Femur (tissue), 1 donor: ENCODE results near the gene TLE3.

Experiments used
- DNase-seq: peaks from one replicate; pipeline ENCODE4 v3.0.0-alpha.2; 2017

TLE3 gene

DNA sequence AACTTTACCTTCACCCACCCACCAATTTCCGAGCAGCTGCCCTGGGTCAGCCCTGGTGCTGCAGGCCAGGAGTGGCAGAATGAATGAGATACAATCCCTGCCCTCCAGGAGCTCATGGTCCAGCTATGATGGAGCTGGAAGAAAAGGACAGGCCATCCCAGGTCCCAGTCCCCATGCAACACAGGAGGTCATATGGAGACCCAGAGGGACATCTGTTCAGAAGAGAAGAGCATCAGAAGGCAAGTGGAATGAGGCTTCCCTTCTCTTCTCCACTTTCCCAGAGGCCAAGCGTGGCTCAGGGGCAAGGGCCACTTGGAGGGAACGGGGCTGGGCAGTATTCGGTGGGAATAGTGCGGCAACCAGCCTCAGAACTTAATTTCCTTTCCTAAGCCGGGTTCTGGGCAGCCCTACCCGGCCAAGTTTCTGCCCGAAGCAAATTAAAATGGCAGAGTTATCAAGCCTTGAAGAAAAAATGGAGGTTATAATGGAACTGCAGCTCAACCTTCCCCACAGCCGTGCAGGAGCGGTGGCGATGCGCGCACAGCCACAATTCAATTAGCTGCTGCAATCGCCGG is 35.9 kb downstream of the TLE3 start:
- peak; percentile 11 for DNase-seq

DNA sequence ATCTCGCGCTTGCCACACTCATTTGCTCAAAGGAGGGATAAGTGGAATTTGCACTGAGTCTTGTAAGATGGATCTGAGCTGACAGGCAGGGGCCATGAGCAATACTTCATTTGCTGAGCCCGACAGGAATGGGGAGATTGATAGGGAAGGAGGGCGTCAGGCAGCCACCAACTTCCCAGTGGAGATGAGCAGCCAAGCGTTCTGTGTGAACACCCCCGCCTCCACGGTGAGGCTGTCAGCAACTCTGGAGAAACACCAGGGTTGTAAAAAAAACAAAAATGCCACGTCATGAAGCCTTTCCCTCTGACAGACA is 36.8 kb downstream of the TLE3 start:
- peak; percentile 11 for DNase-seq

DNA sequence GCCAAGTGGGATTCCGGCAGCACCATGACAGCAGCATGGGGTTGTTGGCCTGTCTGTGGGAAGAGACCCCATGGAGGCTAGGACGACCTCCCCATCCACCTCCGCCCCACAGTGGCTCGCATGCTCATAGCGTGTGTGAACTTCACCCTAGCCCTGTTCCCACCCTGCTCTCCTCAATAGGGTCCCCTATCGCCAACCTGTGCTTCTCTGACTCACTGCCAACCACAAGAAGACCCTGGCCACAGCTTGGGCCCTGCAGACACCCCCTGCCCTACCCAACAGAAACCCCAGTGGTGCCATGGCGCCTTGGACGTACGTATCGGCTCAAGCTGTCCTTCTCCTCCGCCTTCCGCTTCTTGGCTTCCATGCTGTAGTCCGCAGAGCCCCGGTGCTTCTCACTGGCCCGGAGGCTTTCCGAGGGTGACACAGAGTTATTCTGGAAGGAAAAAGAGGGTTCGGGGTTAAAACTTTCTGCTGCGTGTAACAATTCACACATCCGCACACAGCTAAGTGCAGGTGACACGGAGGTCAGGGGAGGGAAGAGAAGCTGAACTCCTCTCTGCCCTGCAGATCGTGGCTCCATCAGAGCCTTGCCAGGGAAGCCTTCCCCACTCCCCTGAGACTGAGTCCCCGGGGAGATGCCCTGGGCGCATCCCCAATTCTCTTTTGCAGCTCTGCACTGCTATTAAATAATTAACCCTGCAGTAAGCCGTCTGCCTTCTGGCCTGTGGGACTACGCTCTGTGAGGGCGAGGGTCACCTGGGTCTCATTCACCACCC is 37.3 kb downstream of the TLE3 start:
- no peak for DNase-seq

DNA sequence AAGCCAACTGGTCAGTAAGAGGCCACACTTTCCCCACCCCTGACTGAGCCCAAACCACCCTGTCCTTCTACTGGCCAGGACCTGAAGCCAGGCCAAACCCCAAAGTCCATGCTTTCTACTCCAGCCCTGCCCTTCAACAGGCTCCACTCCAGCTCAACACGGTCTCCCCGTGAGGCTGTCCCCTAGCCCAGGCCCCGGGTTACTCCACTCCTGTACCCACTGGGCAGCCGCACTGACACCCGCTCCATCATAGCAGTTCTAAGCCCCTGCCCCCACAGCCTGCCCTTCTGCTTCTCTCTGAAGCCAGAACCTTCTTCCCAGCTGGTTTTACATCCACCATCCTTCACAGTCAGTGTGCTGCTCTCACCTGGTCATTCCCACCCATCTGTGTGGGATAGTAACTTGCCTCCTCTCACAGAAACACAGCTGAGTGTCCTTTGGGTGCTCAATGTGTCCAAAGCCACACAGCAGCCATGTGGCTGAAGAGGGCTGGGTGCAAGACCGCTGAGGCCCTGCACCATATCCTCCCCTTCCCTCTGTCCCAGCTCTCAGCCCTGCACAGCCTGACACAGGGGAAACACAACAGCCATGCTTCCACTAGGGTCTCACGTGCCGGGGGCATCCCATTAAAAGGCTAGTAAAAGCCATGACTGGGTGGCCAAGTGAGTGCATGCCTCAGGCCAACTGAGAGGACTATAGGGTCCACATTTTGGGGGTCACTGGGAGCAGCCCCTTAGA is 38.1 kb downstream of the TLE3 start:
- DNase-seq: no peak

DNA sequence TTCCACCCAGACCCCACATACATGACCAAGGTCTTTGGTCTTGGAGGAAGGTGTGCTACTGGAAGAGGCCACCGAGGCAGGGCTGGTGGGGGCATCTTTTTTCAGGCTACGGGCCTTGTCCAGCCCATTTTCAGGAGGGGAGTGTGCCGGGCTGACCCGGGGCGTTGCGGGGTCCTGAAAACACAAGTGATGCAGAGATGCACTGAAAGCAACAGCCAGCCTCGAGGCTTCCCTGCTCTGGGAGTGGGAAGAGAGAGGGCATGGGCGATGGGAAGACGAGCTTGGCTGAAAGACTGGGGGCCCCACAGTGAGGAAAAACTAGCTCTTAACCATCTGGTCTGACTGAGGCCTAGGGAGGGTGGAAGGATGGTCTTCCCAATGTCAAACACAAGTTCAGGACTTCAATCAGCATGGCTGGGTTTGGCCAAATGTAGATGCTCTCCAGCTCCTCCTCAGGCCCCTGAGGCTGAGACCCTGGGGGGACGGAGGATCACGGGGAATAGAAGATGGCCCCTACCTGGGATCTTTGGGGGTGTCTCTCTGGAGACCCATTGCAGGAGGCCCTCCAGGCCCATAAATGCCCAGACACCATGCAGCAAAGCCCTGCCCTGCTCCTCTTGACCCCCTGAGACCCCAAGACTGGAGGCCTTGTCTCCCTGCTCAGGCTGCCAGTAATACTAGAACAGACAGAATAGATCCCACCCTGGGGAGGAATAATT is 38.9 kb downstream of the TLE3 start:
- DNase-seq: no peak

DNA sequence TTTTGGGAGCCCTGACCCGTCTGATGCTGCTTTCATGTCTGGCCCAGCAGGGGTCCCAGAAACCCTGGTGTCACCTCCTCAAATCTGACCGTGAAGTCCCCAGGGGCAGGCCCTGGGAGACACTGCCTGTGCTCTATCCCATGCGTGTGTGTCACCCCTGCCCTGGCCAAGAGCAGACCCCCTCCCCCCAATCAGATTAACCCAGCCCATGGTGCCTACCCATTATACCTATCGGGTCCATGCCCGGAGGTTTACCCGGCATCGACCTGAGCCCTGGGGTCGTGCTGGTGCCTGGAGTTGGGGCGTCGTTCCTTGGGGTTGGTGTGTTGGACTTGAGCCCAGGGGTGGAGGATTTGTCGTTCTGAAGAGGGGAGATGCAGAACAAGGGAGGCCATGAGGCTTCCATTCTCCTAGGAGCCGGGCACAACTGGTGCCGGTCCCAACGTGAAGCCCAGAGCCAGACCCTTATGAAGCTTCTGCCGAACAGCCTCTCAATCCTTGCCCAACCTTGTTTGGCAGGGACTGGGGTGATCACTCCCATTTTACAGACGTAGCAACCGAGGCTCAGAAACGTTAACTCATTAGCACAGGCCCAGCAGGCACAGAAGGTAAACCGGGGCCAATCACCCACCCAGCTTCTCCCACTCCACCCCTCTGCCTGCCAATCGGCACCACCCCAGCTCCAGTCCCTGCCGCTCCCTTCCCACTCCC is 39.6 kb downstream of the TLE3 start:
- DNase-seq: no peak

DNA sequence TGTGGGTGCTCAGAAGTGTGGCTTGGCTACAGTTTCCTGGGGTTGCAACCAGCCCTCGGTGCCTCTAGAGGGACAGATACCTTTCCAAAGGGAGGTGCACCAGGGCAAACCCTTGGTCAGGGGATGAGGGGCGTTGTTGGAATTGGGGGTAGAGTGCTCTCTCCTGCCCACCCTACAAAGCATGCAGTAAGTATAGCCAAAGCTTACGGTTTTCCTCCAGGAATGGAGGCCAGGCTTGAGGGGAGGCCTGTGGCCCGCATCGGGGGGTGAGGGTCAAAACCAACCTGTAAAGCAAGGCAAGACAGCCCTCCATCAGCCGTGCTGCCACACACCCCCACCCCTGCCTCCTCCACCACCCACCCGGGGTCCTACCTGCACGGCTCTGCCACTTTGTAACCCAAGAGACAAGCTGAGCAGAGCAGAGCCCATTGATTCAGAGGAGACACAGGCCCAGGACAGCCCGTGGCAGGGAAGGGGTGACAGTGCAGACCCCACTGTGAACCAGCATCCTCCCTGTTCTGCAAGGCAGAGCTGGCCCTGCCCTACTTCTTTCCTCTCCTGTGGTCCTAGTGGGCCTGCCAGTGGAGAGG is 41.5 kb downstream of the TLE3 start:
- DNase-seq: no peak

DNA sequence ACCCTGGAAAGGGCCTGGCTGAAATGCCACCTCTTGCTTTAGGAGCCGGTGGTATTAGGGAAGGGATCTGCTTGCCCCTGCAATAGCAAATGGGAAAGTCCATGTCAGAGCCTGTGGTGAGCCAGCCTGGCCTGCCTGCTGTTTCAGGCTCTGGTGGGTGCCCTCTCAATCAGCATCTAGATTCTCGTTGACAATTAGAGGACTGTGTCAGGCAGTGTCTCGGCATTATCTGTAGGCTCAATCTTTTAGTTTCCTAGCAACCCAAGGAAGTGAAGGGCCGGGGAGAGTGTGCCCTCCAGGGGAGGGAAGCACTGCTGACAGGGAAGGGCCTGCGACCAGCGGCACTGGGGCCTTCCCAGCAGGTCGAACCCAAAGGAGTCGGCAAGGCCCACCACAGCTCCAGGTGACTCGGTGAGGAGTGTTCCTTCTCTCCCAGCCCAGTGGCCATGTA is 42.1 kb downstream of the TLE3 start:
- no peak for DNase-seq

DNA sequence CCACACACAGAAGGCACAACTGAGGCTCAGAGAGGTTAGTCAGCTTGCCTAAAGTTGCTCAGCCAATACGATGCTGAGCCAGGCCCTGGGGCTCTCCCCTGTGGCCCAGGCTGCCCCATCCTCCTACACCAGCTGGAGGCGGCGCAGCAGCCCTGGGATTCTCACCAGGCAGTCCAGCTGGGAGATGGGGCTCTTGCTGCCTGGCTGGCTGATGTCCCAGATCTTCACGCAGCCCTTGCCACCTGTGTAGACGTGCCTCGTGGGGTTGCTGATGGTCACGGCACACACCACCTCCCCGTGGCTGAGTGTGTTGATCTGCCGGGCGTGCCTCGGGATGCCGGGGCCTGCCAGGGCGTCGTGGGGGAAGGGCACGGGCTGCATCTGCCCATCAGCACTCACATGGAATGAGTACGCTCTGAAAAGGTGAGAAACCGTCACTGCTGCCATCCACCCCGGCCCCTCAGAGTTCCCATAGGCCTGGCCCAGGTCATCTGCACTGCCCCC is 42.8 kb downstream of the TLE3 start:
- no peak for DNase-seq

DNA sequence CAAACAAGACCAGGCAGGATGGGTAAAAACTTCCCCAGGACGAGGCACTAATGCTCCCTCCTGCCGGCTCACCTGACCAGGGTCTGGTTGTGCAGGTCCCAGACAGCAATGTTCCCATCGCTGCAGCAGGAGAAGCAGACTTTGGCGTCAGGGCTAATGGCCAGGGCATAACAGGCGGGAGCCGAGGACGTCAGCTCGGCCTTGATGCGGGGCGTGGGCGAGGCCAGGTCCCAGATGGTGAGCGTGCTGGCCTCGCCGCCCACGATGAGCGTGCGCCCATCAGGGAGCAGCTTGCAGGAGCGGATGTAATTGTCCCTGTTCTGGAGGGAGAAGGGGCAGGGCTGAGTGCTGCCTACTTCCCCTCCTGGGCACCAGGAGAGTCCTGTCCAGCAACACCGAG is 43.4 kb downstream of the TLE3 start:
- peak; percentile 14 for DNase-seq

DNA sequence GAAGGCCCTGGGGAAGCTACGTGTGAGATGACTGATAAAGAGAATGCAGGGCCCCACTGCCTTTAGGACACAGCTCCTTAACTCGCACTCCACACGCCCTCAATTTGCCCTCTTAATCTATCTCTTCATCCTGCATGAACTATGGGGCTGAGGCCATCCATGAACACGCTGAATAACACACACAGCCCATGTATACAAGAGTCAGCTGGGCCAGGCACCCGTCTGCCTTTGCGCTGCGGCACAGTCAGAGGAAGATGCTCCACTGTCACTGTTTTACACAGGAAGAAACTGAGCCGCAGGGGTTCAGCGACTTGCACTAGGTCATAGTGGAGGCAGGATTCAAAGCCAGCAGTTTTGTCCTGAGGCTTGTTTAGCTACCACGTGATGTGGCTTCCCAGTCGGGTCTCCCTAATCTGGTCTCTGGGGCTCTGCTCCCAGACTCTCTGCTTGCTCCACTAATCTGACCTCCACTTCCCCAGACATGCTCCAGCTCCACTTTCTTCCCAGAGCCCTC is 43.9 kb downstream of the TLE3 start:
- DNase-seq: peak; percentile 15

DNA sequence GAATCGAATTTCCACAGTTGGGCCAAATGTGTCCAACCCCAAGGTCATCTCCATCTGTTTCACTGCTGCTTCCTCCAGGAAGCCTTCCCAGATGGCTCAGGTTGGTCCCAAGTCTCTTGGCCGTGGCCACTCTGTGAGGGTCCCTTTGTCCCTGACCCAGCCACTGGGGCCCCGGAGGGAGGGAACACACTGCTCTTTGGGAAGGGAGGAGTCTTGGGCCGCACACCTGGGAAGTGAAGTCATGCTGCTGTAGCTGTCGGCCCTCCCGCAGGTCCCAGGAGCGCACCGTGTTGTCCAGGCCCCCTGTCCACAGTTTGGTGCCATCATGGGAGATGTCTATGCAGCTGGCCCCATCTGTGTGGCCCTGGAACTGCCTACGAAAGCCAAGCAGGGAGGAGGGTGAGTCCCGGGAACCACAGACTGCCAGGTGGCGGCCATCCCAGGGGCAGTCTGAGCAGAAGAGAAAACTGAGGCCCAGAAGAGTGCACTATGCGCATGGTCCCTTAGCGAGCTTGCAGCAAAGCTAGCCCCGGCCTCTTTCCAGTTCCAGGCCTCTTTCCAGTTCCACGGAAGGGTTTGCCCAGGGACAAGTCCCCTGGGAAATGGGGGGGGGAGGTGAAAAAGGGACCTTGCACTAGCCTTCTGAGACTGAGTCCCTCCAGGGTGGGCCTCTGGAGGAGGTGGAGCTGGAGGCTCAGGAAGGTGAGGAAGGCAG is 44.6 kb downstream of the TLE3 start:
- peak; percentile 16 for DNase-seq

DNA sequence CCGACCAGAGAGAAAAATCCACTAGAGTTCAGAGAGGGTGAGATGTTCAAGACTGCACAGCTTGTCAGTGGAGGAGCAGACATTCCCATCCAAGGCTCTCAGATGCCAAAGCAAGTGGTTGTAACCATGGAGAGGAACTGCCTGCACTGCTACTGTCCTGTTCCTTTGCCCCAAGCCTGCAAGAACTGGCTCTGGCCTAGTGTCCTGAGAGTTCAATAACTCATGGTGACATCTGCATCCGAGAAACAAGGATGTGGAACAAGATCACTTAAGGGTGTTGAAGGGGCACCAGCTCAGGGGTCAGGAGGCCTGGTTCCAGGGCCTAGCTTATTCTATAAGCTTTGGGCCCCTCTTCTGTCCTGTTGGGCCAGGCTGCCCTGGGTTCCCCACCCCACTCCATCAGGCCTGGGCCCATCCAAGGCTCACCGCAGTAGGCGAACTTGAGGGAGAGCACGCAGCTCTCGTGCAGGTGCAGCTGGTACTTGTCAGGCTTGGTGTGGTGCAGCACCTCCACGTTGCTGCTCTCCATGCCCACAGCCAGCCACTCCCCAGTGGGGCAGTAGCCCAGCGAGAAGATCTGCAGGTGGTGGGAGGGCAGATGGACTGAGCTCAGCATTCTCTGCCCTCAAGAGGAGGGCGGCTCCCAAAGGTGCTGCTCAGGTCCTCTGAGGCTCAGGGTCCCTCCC is 45.6 kb downstream of the TLE3 start:
- DNase-seq: no peak

DNA sequence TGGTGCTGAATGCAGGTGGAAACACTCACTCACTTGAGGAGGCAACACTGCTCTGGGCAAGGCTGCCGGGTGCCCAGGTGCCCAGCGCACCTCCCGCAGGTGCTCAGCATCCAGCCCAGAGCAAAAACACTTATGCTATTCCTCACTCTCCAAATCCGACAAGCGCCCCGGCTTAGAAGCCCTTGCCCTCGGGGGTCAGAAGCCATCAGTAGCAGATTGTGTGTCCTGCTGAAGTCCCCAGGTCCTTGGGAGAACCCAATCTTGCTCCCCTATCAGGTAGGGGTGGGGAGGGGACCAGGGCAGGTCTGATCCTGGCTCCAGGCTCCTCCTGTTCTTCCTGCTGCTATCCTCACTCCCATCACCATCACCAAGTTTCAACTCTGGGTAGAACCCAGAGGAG is 46.7 kb downstream of the TLE3 start:
- peak; percentile 10 for DNase-seq

DNA sequence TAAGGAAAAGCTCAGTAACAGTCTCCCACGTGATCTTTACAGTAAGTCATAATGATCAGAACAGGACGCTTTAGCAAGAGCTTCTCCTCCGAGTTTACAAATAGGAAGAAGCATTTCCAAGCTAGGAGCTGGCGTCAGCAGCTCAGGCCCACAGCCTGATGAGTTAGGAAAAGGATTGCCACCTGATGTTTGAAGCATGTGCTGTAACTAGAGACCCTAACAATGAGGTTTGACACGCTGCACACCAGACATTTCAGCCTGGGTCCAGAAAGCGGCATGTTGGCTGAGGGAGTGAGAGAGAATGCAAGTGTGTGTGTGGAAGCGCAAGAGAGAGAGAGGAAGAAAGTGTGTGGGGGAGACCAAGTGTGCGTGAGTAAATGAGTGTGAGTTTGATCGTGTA is 47.3 kb downstream of the TLE3 start:
- DNase-seq: peak; percentile 12

DNA sequence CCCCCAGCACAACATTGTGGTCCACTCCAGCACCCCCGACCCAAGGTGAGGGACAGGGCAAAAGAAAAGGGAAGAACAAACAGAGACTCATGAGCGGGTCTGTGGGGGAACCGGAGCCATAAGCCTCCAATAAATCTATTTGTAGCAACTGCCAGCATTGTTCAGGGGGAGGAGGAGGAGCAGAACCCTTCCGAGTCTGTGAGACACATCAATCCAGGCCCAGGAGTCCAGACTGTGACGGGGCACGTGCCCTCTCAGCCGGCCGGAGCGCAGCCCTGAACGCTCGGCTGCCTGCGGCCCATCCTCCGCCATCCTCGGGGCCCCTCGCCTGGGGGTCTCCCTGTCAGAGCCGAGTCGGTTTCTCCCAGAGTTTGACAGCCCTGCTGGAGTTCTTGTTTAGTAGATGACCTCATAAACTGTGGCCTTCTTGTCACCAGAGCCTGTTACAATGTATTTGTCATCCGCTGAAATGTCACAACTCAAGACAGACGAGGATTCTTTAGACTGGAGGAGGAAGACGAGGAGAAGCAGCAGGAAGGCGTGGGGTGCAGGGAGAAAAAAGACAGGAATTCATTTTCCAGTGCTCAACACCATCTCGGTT is 47.9 kb downstream of the TLE3 start:
- peak; percentile 11 for DNase-seq

DNA sequence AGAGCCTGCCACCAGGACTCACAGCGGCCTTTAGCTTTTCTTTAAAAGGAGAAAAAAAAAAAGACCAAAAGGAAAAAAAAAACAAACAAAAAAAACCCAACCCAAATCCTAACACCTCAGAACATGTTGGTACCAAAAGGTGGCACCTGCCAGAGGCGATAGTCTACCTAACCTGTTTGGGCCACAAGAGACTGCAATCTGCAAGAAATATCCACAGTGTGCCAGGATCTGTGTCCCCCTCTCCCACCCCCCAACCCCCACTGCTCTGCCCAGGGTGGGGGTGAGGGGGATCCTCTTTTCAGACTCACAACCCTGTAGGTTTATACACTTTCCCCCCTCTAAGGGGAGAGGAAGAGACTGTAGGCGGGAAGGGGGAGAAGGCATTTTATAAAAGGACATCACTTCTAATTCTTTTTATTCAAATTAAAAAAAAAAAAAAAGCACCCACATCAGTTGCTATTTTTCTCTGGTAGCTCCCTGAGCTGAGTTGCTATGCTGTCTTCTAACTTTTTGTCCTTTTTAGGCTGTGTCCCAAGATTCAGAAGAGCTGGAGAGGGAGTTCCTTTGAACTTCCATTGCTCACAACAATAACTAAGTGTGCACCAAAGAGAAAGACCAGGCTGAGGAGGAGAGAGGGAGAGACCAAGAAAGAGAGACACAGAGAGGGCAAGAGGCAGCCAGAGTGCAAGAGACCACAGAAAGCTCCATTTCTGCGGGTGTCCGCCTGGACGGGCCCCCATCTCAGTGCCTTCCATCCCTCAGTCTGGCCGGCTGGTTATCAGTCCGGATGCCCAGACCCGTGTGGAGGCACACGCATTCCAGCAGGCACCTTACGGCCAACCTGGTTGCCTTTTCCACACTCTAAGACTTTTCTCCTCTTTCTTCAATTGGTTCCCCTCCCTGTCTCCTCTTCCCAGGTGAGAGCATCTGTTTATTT is 48.9 kb downstream of the TLE3 start:
- DNase-seq: peak; percentile 14

DNA sequence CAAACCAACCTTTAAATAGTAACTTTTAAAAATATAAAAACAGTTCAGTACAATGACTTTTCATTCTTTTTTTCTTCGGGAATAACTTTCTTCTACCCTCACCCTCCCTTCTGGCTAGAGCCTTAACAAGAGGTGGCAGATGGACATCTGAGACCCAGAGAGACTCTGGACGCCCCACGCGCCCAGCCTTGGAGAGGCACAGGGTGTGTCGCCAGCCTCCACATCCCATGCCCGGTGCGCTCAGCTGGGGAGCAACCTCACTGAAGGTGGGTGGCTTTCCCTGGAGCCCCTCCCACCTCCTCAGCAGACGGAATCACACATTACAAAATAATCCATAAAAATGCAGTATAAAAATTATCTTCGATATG is 49.5 kb downstream of the TLE3 start:
- peak; percentile 17 for DNase-seq
